ENCODE results near the gene RPS6KB2.
"Not testable (repeated sequence)": the region's sequence is repeated elsewhere in the genome, so short reads cannot be mapped to it uniquely, and the experiment has no call there.

RPS6KB2 gene

DNA sequence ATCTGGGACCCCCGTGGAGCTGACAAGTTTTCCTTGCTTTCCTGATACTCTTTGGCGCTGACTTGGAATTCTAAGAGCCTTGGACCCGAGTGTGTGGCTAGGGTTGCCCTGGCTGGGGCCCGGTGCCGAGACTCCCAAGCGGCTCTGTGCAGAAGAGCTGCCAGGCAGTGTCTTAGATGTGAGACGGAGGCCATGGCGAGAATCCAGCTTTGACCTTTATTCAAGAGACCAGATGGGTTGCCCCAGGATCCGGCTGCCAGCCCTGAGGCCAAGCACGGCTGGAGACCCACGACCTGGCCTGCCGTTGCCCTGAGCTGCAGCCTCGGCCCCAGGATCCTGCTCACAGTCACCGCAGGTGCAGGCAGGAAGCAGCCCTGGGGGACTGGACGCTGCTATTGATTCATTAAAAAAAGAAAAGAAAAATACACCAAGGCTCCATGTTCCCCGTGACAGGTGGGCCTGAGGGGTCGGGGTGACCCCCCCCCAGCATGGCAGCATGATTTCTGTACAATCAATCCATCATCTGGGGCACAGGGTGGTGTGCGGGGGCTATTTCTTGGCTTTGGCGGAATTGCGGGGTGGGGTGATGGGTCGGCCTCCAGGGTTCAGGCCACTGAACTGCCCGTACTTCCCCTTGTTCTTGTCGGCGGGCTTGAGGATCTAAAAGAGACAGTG lies 30.2 kb upstream of the RPS6KB2 start:
- no peak for FAIRE-seq

DNA sequence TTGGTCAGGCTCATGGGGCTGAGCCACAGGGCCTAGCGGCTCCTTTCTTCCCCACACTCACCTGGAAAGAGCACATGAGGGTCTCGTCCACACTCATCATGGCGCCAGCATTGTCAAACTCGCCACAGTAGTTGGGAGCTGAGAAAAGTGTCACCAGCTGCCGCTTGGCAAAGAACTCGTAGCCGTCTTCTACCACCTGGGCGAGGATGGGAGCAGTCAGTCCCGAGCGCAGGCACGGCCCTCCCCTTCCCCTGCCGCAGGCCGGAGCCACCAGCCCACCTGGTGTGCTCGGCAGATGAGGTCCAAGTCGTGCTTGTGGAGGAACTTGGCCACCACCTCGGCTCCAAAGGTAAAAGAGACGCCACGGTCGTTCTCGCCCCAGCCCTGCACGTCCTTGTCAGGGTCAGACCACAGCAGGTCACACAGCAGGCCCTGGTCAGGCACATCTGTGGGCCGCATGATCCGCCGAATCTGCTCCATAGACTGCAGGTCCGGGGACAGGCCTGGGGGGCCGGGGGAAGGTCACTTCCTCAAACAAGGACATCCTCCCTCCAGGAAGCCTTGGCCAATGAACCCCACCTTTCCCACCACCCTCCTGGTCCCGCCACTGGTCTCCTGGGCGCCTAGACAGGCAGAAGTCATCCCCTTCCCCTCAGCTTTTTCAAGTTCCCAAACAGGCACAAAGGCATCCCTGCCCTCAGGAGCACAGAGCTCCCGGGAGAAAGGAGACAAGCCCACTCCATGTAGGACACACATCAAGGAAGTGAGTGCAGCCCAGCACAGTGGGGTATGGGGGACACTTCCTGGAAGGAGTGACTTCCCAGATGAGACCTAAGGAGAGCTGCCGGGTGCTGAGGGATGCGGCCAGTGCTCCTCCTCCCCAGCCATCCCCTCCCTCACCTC lies 29.4 kb upstream of the RPS6KB2 start:
- no peak for FAIRE-seq

DNA sequence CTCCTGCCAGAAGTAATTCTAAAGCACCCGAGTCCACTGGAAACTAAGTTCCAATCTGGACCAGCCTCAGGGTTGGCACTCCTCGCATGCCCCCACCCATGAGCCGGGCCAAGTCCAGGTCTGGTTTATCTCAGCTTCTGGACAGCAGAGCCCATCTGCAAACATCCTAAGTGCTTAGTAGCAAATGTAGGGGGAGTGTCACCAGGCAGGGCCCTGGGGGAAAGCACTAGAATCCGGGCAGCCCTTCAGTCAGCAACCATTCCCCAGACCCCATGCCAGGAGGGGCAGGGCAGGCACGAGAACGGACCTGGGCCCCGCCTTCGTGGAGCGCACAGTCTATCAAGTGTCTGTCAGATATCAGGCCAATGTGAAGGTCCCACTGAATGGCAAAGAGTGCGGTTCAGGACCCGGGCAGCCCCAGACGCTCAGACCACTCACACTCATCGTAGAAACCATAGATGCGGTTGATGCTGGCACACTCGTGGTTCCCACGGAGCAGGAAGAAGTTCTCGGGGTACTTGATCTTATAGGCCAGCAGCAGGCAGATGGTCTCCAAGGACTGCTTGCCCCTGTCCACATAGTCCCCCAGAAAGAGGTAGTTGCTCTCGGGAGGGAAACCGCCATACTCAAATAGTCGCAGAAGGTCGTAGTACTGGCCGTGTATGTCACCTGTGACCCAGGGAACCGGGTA lies 27.9 kb upstream of the RPS6KB2 start:
- FAIRE-seq: no peak

DNA sequence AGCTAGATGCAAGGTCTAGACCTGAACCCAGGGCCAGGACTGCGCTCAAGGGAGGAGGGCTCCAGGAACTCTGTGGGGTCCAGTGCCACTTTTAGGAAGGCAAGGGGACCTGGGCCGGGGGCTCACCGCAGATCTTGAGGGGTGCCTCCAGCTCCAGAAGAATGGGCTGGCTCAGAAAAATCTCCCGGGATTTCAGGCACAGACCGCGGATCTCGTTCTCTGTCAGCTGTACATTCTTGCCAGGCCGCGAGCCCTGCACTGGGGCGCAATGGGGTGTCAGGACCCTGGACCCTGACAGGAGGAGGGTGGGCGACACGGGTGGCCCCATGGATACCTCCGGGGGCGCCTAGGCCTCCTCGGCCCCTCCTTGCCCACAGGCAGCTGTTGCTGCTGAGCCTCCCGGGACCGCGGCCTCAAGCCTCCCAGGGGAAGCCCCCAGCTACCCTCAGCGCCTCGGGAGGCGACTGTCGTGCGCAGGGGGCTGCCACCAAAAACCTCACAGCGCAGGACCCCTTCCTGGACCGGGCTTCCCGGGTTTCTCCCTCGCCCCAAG lies 27.3 kb upstream of the RPS6KB2 start:
- no peak for FAIRE-seq

DNA sequence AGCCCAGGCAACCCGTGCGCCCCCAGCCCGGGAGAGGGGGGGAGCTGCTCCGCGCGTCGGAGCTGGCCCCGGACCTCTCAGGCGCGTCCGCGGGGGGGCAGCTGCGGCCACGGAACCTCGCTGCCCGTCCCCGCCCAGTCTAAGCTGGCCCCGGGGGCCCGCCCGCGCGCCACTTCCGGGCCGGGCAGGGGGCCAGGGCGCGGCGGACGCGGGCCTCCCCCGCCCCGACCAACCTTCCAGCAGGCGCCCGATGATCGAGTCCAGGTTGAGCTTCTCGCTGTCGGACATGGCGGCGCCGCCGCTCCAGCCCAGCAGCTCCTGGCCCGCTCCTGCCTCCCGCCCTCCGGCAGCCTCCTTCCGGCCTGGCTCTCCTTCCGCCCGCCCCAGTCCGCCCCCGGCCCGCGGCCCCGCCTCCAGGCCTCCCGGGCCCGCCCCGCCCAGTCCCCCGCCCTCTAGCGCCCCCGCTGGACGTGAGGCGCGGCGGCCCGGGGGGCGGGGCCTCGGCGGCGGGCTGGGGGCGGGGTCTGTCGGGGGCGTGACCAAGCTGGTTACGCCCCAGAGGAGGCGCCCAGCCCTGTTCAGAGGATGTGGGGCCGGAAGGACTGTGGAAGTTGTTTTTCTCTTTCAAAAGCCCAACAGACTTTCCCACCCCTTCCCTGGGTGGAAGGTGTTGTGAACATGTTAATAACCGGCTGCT lies 26.7 kb upstream of the RPS6KB2 start, which contains the start of gene PPP1CA:
TSS of gene PPP1CA (minus strand) at position 364 of the 697 bp plus-strand sequence. CDS start at position 288, 76 bp downstream.
- FAIRE-seq: no peak

DNA sequence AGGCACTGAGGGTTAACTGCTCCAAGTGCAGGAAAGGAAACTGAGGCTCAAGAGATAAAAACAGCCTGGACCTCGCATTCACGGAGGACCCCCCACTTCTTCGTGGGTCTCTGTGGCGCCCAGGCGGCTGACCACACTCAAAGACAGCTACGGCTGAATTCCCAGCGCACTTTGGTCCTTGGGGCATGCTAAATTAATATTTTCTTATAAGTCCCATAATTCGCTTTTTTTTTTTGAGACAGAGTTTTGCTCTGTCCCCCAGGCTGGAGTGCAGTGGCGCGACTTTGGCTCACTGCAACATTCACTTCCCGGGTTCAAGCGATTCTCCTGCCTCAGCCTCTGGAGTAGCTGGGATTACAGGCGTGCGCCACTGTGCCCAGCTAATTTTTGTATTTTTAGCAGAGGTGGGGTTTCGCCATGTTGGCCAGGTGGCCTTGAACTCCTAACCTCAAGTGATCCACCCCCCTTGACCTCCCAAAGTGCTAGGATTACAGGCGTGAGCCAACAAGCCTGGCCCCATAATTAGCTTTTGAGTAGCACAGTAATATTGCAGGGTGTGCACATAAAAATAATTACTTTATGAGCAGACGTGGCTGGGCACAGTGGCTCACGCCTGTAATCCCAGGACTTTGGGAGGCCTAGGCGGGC lies 26.0 kb upstream of the RPS6KB2 start:
- not testable (repeated sequence) for FAIRE-seq

DNA sequence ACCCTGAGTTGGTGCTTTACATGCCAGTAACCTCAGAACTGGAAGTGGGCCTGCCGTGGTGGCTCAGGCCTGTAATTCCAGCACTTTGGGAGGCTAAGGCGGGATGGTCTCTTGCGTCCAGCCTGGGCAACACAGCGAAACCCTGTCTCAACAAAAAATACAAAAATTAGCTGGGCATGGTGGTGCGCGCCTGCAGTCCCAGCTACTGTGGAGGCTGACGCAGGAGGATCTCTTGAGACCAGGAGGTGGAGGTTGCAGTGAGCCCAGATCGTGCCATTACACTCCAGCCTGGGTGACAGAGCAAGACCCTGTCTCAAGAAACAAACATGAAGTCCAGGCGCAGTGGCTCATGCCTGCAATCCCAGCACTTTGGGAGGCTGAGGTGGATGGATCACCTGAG lies 25.2 kb upstream of the RPS6KB2 start:
- not testable (repeated sequence) for FAIRE-seq

DNA sequence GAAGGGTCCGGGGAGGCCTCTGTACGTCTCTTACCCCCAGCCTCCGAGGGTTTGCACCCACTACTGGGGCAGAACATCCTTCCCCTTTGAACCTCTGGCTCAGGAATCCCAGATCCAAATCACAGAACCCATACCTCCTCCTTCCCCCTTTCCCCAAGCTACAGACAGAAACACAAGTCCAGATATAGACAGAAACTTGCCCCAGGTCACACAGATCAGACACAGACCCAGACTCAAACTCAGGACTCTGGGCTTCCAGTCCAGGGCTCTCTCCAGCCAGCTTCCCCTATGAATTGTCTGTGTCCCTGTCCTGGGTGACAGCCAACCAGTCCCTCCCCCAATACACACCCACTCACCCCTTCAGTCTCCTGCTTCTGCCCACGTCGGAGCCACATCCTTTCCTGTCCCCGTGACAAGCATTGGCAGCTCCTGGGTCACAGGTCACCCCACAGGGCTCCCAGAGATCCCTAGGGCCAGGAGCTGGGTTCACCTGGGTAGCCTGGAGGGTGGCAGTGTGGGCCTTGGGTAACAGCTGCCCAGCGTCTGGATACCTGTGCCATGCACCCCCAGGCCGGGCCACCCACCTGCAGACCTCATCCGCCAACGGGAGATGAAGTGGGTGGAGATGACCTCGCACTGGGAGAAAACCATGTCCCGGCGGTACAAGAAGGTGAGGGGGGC lies 23.6 kb upstream of the RPS6KB2 start:
- no peak for FAIRE-seq

DNA sequence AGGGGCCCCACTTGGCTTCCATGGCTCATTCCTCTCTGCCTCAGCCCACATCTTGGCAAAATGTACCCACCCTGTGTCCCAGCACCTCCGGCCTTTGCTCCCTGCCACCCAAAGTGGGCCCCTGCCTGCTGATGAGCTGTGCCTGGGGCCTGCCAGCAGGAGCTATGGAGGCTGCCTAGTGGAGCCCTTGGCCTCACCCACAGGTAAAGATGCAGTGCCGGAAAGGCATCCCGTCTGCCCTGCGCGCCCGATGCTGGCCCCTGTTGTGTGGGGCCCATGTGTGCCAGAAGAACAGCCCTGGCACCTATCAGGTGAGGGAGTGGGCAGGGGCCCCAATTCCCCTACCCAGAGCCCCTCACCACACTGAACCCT lies 23.1 kb upstream of the RPS6KB2 start:
- FAIRE-seq: no peak

DNA sequence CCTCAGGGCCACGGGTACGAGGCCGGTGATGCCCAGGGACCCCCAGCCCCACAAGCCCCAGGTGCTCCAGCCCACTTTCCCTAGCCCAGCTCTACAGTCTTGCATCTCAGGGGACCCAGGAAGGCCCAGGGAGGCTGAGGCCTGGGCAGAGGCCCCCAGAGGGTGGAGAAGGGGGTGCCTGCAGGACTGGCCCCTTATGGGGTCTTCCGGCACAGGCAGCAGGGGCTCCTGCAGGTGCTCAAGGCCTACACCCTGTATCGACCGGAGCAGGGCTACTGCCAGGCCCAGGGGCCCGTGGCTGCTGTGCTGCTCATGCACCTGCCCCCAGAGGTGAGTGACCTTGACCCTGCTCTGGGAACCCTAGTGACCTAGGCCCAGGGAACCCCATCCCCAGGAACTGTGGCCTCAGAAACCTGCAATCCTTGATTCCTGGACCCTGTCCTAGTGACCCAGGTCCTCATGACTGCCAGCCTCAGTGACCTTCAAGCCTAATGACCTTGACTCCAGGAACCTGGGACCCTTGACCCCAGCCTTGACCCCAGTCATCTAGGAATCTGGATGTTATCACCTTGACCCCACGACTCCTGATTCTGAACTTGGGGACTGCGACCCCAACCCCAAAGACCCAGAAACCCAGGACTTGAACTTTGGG lies 22.5 kb upstream of the RPS6KB2 start:
- no peak for FAIRE-seq

DNA sequence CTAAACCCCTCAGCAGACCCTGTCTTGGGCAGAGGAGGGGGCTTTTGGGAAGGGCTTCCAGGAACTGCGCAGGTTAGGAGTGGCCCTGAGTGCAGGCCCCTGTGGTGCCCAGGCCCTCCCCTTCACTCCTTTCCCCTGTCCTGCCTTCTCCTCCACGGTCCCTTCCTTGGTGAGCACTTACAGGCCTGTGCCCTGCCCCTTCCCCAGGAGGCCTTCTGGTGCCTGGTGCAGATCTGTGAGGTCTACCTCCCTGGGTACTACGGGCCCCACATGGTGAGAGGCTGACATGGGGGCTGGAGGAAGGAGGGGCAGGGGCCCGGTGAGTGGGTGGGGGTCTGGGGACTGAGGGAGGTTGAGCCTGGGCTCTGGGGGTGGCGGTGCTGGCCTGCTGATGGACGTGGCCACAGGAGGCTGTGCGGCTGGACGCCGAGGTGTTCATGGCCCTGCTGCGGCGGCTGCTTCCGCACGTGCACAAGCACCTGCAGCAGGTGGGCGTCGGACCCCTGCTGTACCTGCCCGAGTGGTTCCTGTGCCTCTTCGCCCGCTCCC lies 21.8 kb upstream of the RPS6KB2 start:
- FAIRE-seq: no peak

DNA sequence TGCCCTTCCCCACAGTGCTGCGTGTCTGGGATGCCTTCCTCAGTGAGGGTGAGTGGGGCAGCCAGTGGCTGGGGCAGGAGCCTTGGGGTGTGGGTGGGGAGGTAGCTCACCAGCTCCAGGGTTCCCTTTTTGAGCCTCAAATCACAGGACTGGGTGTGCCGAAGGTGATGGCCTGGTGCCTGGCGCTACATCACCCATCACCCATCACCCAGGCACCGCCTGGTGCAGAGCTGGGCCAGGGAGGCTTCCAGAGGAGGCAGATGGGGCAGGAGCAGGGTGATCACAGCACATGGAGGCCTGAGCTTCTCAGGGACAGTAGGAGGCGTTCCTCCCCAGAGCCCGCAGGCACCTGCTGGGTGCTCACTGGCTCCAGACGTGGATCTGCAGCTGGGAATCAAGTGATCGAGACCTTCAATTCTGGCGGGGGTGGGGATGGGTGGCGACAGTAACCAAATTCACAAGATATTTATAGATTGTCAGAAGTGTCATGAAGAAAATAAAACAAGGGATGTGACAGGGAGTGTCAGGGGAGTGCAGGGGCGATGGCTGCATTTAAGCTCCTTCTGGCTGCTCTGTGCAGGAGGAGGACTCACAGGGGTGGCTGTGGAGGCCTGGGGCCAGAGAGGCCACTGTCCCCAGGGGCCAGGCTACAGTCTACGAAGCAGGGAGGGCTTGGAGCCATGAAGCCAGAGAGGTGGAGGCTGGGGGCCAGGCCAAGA lies 21.2 kb upstream of the RPS6KB2 start:
- FAIRE-seq: no peak

DNA sequence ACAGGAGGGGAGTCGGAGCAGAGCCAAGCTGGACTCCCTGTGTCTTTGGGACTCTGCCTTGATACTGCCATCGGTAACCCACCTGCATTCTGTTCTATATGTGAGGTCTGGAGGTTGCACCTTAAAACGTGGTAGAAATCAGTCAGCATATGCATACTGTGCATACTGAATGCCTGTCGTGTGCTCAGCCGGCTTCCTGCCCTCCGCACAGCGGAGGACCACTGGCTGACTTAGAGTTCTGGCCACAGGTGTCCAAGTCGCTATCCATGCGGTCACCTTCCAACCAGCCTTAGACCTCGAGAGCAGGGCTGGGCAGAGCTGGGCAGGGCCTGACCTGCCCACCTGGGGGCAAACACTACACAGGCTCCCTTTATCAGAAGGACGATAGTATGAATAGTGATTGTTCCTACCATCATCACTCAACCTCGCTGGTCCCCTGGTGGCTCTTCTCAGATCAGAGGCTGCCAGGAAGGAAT lies 20.6 kb upstream of the RPS6KB2 start:
- no peak for FAIRE-seq

DNA sequence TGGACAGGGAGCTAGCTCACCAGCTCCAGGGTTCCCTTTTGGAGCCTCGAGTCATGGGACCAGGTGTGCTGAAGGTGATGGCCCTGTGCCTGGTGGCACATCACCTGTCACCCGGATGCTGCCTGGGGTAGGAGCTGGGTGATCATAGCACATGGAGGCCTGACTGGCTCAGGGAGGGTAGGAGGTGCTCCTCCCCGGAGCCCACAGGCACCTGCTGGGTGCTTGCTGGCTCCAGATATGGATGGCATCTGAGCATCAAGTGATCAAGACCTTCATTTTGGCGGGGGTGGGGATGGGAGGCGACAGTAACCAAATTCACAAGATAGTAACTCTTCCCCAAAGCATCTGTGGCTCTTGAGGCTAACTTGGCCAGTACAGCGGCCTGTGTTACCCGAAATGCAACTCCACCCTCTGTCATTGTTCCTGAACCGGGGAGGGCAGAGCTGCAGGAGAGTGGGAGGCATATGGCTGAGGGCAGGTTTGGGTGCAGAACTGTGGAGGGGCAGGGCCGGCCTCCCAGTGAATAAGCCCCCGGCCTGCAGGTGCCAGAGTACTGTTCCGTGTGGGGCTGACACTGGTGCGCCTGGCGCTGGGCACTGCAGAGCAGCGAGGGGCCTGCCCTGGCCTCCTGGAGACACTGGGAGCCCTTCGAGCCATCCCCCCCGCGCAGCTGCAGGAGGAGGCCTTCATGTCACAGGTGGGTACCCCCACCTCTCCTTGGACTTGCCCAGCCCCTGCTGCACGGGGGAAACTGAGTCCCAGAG lies 19.7 kb upstream of the RPS6KB2 start:
- FAIRE-seq: no peak

DNA sequence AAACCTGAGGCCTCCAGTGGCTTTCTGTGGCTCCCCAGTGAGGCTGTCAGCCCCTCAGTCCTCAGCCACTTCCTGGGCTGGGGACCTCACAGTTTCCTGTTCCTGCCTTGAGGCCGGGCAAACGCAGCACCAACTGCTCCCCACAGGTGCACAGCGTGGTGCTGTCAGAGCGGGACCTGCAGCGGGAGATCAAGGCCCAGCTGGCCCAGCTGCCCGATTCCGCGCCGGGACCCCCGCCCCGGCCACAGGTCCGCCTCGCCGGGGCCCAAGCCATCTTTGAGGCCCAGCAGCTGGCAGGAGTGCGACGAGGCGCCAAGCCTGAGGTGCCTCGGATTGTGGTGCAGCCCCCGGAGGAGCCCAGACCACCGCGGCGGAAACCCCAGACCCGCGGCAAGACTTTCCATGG lies 19.0 kb upstream of the RPS6KB2 start:
- no peak for FAIRE-seq

DNA sequence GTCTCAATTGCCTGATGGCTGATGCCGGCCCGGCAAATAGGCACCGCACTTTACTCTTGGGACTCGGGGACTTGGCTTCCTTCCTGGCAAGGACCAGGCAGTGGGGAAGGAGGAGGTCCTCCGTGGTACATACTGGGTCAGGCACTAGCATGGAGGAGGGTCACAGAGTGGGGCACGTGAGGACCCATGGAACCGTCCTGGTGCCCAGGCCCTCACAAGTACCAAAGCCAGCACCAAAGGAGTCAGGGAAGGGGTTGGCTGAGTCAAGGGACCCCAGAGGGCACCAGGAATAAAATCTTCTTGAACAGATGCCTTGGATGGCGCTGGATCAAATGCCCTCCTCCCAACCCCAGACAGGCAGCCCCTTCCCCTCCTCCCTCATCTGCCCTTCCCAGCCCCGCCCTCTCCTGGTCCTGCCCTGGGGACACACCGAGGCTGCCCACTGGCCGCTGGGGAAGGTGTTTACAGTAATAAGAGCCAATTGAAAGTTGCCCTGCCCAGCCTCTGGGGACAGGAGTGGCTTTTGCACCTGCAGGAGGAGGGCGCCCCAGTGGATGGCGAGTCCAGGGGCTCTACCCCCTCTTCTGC lies 18.4 kb upstream of the RPS6KB2 start:
- no peak for FAIRE-seq

DNA sequence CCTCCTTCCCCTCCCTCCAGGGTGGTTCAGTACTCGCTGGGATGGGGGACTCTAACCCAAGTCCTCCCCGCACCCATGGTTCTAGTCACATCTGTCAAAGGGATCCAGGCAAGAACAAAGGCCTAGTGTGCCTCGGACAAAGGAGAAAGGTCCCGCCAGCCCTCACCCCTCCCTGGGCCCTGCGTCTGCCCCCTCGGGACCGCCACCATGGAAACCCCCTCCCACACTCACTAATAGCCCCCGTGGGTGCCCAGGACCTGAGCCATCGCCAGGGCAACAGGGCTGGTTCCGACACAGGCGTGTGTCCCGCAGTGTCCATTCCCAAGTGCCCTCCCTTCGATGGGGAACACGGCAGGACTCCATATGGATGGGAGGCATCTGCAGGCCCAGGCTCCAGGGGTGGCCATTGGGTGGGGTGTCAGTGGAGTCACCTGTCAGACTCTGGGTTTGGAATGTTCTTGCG lies 17.9 kb upstream of the RPS6KB2 start:
- FAIRE-seq: no peak

DNA sequence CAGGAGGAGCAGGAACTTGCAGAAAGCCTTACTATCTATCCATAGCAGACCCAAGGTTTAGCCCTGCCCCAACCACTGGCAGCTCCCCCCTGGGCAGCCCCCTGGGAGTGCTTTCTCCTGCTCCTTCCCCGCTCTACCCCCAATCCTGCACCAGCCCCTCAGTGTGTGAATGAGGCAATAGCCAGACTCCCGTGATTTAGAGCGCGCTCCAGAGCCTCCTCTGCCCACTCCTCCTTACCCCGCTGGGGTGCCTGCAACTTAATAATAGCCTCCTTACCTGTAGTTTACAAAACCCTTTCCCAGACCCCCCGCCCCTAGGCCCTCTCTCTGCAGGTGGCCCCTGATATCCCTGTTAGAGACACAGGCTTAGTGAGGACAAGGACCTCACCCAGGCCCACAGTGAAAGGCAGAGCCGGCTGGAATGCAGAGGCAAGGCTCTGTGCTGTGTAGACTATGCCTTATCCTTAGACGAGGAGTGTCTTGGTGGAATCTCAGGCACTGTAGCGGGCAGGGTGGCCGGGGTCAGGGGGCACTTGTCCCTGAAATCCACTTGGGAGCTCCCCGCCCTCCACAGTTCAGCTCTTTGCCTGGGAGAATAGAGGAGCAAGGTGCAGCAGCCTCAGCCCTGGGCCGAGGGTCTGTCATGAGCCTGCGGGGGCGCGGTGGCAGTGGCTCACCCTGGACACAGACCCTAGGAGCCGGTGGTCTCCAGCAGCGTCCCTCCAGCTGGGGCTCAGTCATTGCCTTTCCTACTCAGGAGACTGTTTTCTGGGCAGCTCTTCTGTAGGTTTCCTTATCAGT lies 17.1 kb upstream of the RPS6KB2 start:
- FAIRE-seq: no peak

Data from A204.1 (cell line).